ENCODE results near the gene SLC2A6.

- TF ChIP-seq NRF1 (IDR thresholded peaks at IDR 0.05; ENCODE audit: low read depth, low read length): no peak
- TF ChIP-seq EZH2 (IDR thresholded peaks at IDR 0.05; ENCODE audit: low read depth, low read length, severe bottlenecking): no peak
- no peak for TF ChIP-seq YY1 (IDR thresholded peaks at IDR 0.05; ENCODE audit: low read depth, low read length)
- no peak for TF ChIP-seq RNF2 (IDR thresholded peaks at IDR 0.05; ENCODE audit: borderline replicate concordance, low read depth, low read length, missing control alignments, poor library complexity, severe bottlenecking)
- TF ChIP-seq POLR2A (IDR thresholded peaks at IDR 0.05; ENCODE audit: control extremely low read depth in 1 of 2, low read depth in 2 of 2, low read length in 2 of 2): no peak
- TF ChIP-seq CTCF (IDR thresholded peaks at IDR 0.05; ENCODE audit: control extremely low read depth in 1 of 3, insufficient read depth in 1 of 3, low read depth in 1 of 3, low read length in 3 of 3): no peak
- no peak for TF ChIP-seq EGR1 (IDR thresholded peaks at IDR 0.05; ENCODE audit: borderline replicate concordance, low read depth, low read length)
- TF ChIP-seq GABPA (IDR thresholded peaks at IDR 0.05; ENCODE audit: borderline replicate concordance, insufficient read depth, low read length): no peak
- no peak for TF ChIP-seq SIN3A (conservative IDR thresholded peaks at IDR 0.05 in 1 of 2, IDR thresholded peaks at IDR 0.05 in 1 of 2; ENCODE audit: low read depth in 1 of 2, low read length in 2 of 2)
- no peak for TF ChIP-seq MAX (IDR thresholded peaks at IDR 0.05)
- no peak for TF ChIP-seq JUN (IDR thresholded peaks at IDR 0.05; ENCODE audit: low read depth, low read length)
Measured at GRCh38 chr9:133453651-133454050, 25.2 kb downstream of the SLC2A6 start.
